NCI-H2107 treated with DMSO at 0.1 percent for 48 hours (cell line): ENCODE measurements around the gene CBFA2T3.
"Not testable (repeated sequence)": the region's sequence is repeated elsewhere in the genome, so short reads cannot be mapped to it uniquely, and the experiment has no call there.

Experiments used
- DNase-seq: peaks from one replicate; lab custom pipeline; 2025; ENCODE audit not compliant: unreplicated experiment; lab: John Stamatoyannopoulos, UW

CBFA2T3 gene

GRCh38 chr16:88923926-88924833, 52.8 kb downstream of the CBFA2T3 start:
- DNase-seq, result peak; percentile 1

- no peak for DNase-seq
Observed at GRCh38 chr16:88923450-88923849, 53.6 kb downstream of the CBFA2T3 start.

GRCh38 chr16:88922826-88923410, 54.1 kb downstream of the CBFA2T3 start:
- DNase-seq, result no peak

- DNase-seq, result no peak
Observed at GRCh38 chr16:88922114-88922825, 54.7 kb downstream of the CBFA2T3 start.

GRCh38 chr16:88921591-88921990, 55.4 kb downstream of the CBFA2T3 start:
- no peak for DNase-seq

- peak; percentile 3 for DNase-seq
Observed at GRCh38 chr16:88920618-88921590, 56.1 kb downstream of the CBFA2T3 start.

- no peak for DNase-seq
Observed at GRCh38 chr16:88919936-88920335, 57.1 kb downstream of the CBFA2T3 start.

DNA sequence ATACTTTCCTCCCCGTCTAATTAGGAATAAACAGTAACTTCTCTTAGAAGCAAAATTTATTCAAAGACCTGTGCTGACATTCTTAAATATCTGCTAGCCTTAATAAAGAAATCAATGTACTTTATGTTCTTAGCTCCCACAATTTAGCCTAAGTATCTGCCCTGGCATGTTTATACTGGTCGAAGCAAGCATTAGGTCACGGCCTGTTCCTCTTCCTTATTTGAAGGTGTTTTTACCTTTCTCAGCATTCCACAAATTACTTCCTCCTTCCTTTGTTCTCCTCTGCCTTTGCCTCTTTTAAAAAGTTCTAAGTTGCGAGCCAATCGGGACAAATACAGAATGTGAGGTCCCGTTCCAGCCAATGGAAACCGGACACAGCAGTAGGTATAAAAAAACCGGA, 58.1 kb downstream of the CBFA2T3 start:
- DNase-seq, result not testable (repeated sequence)

DNA sequence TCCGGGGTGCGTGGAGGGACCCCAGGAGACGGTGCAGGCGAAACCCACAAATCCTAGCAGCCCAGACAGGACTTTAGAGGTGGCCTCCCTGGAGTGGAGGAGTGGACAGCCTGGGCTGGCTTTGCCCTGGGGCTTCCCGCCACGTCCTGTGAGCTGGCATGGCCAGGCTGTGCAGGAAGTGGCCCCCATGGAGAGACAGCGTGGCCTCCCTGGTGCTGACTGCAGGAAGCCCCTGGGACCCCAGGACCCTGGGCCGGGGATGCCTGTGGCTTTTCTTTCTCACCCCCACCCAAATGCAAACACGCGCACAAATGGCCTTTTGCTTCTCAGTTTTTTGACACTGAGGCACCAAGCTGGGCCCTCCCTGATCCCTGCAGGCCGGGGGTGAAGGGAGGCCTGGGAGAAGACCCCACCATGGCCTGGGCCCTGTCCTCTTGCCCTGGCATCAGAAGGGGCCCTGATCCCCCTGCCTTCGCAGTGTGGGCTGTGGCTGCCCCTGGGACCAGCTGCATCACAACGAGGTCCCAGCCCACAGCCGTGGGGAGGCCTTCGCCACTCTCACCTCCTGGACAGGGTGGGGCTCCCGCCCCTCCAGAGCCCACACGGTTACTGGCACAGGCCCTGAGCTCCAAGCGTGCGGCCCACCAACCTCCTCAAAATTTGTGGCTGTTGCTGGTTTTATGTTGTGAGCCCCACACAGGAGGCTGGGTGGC, 58.9 kb downstream of the CBFA2T3 start:
- DNase-seq, result no peak

GRCh38 chr16:88917146-88917914, 59.7 kb downstream of the CBFA2T3 start:
- DNase-seq, result no peak

- no peak for DNase-seq
Observed at GRCh38 chr16:88915639-88916327, 61.2 kb downstream of the CBFA2T3 start.

DNA sequence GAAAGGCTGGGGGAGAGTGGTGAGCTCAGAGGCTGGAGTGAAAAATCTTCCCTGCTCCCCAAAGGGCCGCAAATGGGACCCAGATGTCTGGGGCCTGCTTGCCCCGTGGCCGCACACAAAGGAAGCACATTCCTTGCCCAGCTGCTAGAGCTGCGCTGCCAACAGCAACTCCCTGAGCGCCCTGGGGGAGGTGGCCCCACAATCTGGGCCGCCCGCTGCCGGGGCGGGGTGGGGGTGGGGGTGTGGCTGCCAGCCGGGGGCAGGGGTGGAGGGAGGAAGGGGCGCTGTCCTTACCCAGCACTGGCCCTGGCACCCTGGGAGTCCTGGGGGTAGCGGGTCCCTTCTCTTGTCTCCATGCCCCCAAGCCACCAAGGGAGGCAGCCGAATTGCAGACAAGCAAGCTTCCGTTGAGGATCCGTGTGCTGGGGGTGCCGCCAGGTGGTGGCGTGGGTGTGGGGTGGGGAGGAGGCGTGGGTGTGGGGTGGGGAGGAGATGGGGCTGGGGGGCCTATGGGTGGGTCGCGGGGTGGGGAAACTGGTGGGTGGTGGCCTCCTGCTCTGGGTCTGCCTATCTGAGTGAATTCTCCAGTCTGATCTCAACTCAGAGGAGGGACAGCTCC, 62.1 kb downstream of the CBFA2T3 start:
- no peak for DNase-seq

- DNase-seq, result no peak
Observed at GRCh38 chr16:88913870-88914269, 63.1 kb downstream of the CBFA2T3 start.

DNA sequence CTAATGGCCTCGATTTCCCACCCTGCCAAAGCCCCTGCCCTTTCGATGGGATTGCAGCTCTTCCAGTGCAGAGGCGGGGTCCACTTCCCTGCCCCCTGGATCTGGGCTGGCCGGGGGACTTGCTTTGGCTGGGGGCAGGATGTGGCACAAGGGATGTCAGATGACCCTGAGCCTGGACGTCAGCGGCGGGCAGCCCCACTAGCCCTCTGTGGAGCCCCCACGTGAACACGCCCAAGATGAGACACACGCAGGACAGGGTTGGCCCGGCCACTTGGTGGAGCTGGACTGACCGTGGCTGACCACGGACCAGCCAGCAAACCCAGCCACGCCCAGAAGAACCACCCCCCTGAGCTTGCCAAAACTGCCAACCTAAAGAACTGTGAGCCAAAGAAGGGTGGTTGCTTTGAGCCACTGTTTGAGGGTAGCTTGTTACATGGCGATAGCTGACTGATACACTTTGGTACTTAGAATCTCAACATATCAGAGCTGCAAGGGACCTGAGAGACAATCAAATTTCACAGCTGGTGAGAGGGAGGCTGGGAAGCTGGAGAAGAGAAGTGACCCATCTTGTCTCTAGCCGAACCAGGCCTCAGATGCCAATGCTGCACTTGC, 63.9 kb downstream of the CBFA2T3 start:
- no peak for DNase-seq

GRCh38 chr16:88912556-88912955, 64.5 kb downstream of the CBFA2T3 start:
- no peak for DNase-seq

DNA sequence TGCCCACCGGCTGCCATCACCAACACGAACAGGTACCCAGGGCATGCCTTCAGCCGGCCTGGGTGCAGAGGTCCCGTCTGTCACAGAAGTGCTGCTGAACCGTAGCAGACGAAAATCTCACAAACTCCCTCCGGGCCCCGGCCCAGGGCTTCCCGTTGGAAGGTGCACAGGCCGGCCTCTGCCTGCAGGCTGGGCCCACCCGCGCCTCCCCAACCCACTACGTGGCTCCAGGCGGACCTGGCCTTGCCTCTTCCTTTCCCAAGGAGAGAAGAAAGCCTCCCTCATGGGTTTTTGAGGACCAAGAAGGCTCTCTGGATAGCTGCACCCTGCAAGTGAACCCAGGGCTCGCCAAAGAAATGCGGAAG, 65.1 kb downstream of the CBFA2T3 start:
- DNase-seq, result no peak

- DNase-seq, result no peak
Observed at GRCh38 chr16:88911136-88911945, 65.7 kb downstream of the CBFA2T3 start.
